ENCODE data around the gene TTBK2.

TTBK2 gene

GRCh38 chr15:42876224-42876623 lies 44.4 kb downstream of the TTBK2 start:
- Mint-ChIP-seq H3K27me3 (no peaks in the 10 kb centered on the region), H3K36me3 (ENCODE audit: low read depth) (no peaks in the 10 kb centered on the region), H3K9me3 (no peaks in the 10 kb centered on the region), H3K4me1 (ENCODE audit: low read depth) (peaks cover 4% of the 10 kb centered on the region), H3K27ac (no peak overlapping the region), H3K4me3 (no peak overlapping the region)

GRCh38 chr15:42868683-42869082 lies 51.9 kb downstream of the TTBK2 start:
- H3K27me3 Mint-ChIP-seq = no peaks in the 10 kb centered on the region
- no peak overlapping the region for H3K27ac Mint-ChIP-seq
- peaks cover 3% of the 10 kb centered on the region for H3K4me1 Mint-ChIP-seq (ENCODE audit: low read depth)
- H3K9me3 Mint-ChIP-seq = no peaks in the 10 kb centered on the region
- H3K36me3 Mint-ChIP-seq (ENCODE audit: low read depth) = peaks cover 17% of the 10 kb centered on the region
- H3K4me3 Mint-ChIP-seq = no peak overlapping the region

- Mint-ChIP-seq H3K4me1 (ENCODE audit: low read depth) (no peaks in the 10 kb centered on the region), H3K27ac (no peak overlapping the region), H3K9me3 (no peaks in the 10 kb centered on the region), H3K4me3 (no peak overlapping the region), H3K27me3 (no peaks in the 10 kb centered on the region), H3K36me3 (ENCODE audit: low read depth) (peaks cover 35% of the 10 kb centered on the region)
These were observed 56.9 kb downstream of the TTBK2 start for GRCh38 chr15:42863572-42864239.

- no peak overlapping the region for H3K27ac Mint-ChIP-seq
- peaks cover 37% of the 10 kb centered on the region for H3K36me3 Mint-ChIP-seq (ENCODE audit: low read depth)
- H3K9me3 Mint-ChIP-seq = no peaks in the 10 kb centered on the region
These were observed 61.4 kb downstream of the TTBK2 start for GRCh38 chr15:42858999-42859789.

GRCh38 chr15:42858540-42858939 lies 62.0 kb downstream of the TTBK2 start:
- Mint-ChIP-seq H3K4me3 (no peak overlapping the region), H3K4me1 (ENCODE audit: low read depth) (no peaks in the 10 kb centered on the region), H3K36me3 (ENCODE audit: low read depth) (peaks cover 37% of the 10 kb centered on the region), H3K27ac (no peak overlapping the region), H3K27me3 (no peaks in the 10 kb centered on the region), H3K9me3 (no peaks in the 10 kb centered on the region)

More at GRCh38 chr15:42858999-42859789, 61.4 kb downstream of the TTBK2 start:
- Mint-ChIP-seq H3K4me3 (no peak overlapping the region), H3K27me3 (no peaks in the 10 kb centered on the region), H3K4me1 (ENCODE audit: low read depth) (no peaks in the 10 kb centered on the region)

- H3K27me3 Mint-ChIP-seq = no peaks in the 10 kb centered on the region
- peaks cover 15% of the 10 kb centered on the region for H3K36me3 Mint-ChIP-seq (ENCODE audit: low read depth)
- no peaks in the 10 kb centered on the region for H3K9me3 Mint-ChIP-seq
- no peaks in the 10 kb centered on the region for H3K4me1 Mint-ChIP-seq (ENCODE audit: low read depth)
- H3K27ac Mint-ChIP-seq = no peak overlapping the region
- no peak overlapping the region for H3K4me3 Mint-ChIP-seq
These were observed 66.0 kb downstream of the TTBK2 start for GRCh38 chr15:42854576-42854975.

- no peak overlapping the region for H3K27ac Mint-ChIP-seq
- no peaks in the 10 kb centered on the region for H3K36me3 Mint-ChIP-seq (ENCODE audit: low read depth)
- H3K9me3 Mint-ChIP-seq = no peaks in the 10 kb centered on the region
- no peaks in the 10 kb centered on the region for H3K4me1 Mint-ChIP-seq (ENCODE audit: low read depth)
- no peak overlapping the region for H3K4me3 Mint-ChIP-seq
- no peaks in the 10 kb centered on the region for H3K27me3 Mint-ChIP-seq
These were observed 70.7 kb downstream of the TTBK2 start for GRCh38 chr15:42849836-42850235.

GRCh38 chr15:42848846-42849245 lies 71.7 kb downstream of the TTBK2 start:
- Mint-ChIP-seq H3K36me3 (ENCODE audit: low read depth) (peaks cover 2% of the 10 kb centered on the region), H3K9me3 (no peaks in the 10 kb centered on the region), H3K27me3 (no peaks in the 10 kb centered on the region), H3K4me3 (no peak overlapping the region), H3K27ac (no peak overlapping the region), H3K4me1 (ENCODE audit: low read depth) (no peaks in the 10 kb centered on the region)

GRCh38 chr15:42846647-42847046 lies 73.9 kb downstream of the TTBK2 start:
- no peaks in the 10 kb centered on the region for H3K9me3 Mint-ChIP-seq
- no peaks in the 10 kb centered on the region for H3K4me1 Mint-ChIP-seq (ENCODE audit: low read depth)
- peaks cover 8% of the 10 kb centered on the region for H3K36me3 Mint-ChIP-seq (ENCODE audit: low read depth)
- H3K27ac Mint-ChIP-seq = no peak overlapping the region
- no peak overlapping the region for H3K4me3 Mint-ChIP-seq
- no peaks in the 10 kb centered on the region for H3K27me3 Mint-ChIP-seq

GRCh38 chr15:42845581-42845980 lies 75.0 kb downstream of the TTBK2 start:
- Mint-ChIP-seq H3K4me3 (no peak overlapping the region), H3K27ac (no peak overlapping the region), H3K36me3 (ENCODE audit: low read depth) (peaks cover 8% of the 10 kb centered on the region), H3K4me1 (ENCODE audit: low read depth) (no peaks in the 10 kb centered on the region), H3K27me3 (no peaks in the 10 kb centered on the region), H3K9me3 (no peaks in the 10 kb centered on the region)

GRCh38 chr15:42843699-42844098 lies 76.9 kb downstream of the TTBK2 start:
- Mint-ChIP-seq H3K4me1 (ENCODE audit: low read depth) (no peaks in the 10 kb centered on the region), H3K4me3 (no peak overlapping the region), H3K27ac (no peak overlapping the region), H3K36me3 (ENCODE audit: low read depth) (peaks cover 18% of the 10 kb centered on the region), H3K9me3 (no peaks in the 10 kb centered on the region), H3K27me3 (no peaks in the 10 kb centered on the region)

- H3K4me3 Mint-ChIP-seq = no peak overlapping the region
- H3K27ac Mint-ChIP-seq = peak overlapping the region; percentile 31
- no peaks in the 10 kb centered on the region for H3K27me3 Mint-ChIP-seq
- H3K9me3 Mint-ChIP-seq = no peaks in the 10 kb centered on the region
- H3K36me3 Mint-ChIP-seq (ENCODE audit: low read depth) = peaks cover 20% of the 10 kb centered on the region
- H3K4me1 Mint-ChIP-seq (ENCODE audit: low read depth) = no peaks in the 10 kb centered on the region
These were observed 84.3 kb downstream of the TTBK2 start for GRCh38 chr15:42836251-42836650.

- no peak overlapping the region for H3K27ac Mint-ChIP-seq
- no peak overlapping the region for H3K4me3 Mint-ChIP-seq
- no peaks in the 10 kb centered on the region for H3K27me3 Mint-ChIP-seq
- H3K36me3 Mint-ChIP-seq (ENCODE audit: low read depth) = peaks cover 10% of the 10 kb centered on the region
- H3K4me1 Mint-ChIP-seq (ENCODE audit: low read depth) = no peaks in the 10 kb centered on the region
- H3K9me3 Mint-ChIP-seq = no peaks in the 10 kb centered on the region
These were observed 88.0 kb downstream of the TTBK2 start for GRCh38 chr15:42832576-42832975.

GRCh38 chr15:42826251-42826890 lies 94.2 kb downstream of the TTBK2 start:
- Mint-ChIP-seq H3K9me3 (no peaks in the 10 kb centered on the region), H3K4me3 (no peak overlapping the region), H3K27ac (no peak overlapping the region), H3K4me1 (ENCODE audit: low read depth) (no peaks in the 10 kb centered on the region), H3K27me3 (no peaks in the 10 kb centered on the region), H3K36me3 (ENCODE audit: low read depth) (peaks cover 19% of the 10 kb centered on the region)

- Mint-ChIP-seq H3K36me3 (ENCODE audit: low read depth) (peaks cover 19% of the 10 kb centered on the region), H3K27ac (no peak overlapping the region)
These were observed 95.0 kb downstream of the TTBK2 start for GRCh38 chr15:42825599-42825998.

More at GRCh38 chr15:42825599-42825998, 95.0 kb downstream of the TTBK2 start:
- Mint-ChIP-seq H3K27me3 (no peaks in the 10 kb centered on the region), H3K4me1 (ENCODE audit: low read depth) (no peaks in the 10 kb centered on the region), H3K4me3 (no peak overlapping the region), H3K9me3 (no peaks in the 10 kb centered on the region)
